Activated CD8-positive, alpha-beta memory T cell treated with anti-CD3 and anti-CD28 coated beads, Interleukin-2, amount 50 U/mL, for 1 hour (primary cell): ENCODE measurements around the gene SERGEF.

Source experiments
- DNase-seq: peaks from one replicate; pipeline ENCODE4 v3.0.0-alpha.2; 2020; ENCODE audit errors: extremely low read depth

Gene SERGEF

GRCh38 chr11:17861036-17861755, 151.7 kb downstream of the SERGEF start:
- DNase-seq = no peak

GRCh38 chr11:17859552-17859951, 153.3 kb downstream of the SERGEF start:
- no peak for DNase-seq

- no peak for DNase-seq
These were observed 157.1 kb downstream of the SERGEF start for GRCh38 chr11:17855531-17856290.

- DNase-seq = no peak
These were observed 159.6 kb downstream of the SERGEF start for GRCh38 chr11:17853280-17853679.

- DNase-seq = no peak
These were observed 160.6 kb downstream of the SERGEF start for GRCh38 chr11:17852246-17852645.

GRCh38 chr11:17851697-17852096, 161.2 kb downstream of the SERGEF start:
- no peak for DNase-seq

GRCh38 chr11:17850336-17850735, 162.5 kb downstream of the SERGEF start:
- no peak for DNase-seq

- DNase-seq = no peak
These were observed 164.1 kb downstream of the SERGEF start for GRCh38 chr11:17848715-17849114.

GRCh38 chr11:17846852-17847453, 165.9 kb downstream of the SERGEF start:
- DNase-seq = no peak

- no peak for DNase-seq
These were observed 167.4 kb downstream of the SERGEF start for GRCh38 chr11:17845431-17845881.

GRCh38 chr11:17840101-17840548, 172.7 kb downstream of the SERGEF start:
- no peak for DNase-seq

- no peak for DNase-seq
These were observed 173.4 kb downstream of the SERGEF start for GRCh38 chr11:17839450-17839849.

GRCh38 chr11:17838102-17838501, 174.7 kb downstream of the SERGEF start:
- DNase-seq = no peak

- no peak for DNase-seq
These were observed 181.0 kb downstream of the SERGEF start for GRCh38 chr11:17831883-17832282.

- DNase-seq = no peak
These were observed 181.6 kb downstream of the SERGEF start for GRCh38 chr11:17831228-17831627.

- DNase-seq = no peak
These were observed 184.5 kb downstream of the SERGEF start for GRCh38 chr11:17828311-17828751.

GRCh38 chr11:17827006-17827405, 185.8 kb downstream of the SERGEF start:
- DNase-seq = no peak

- DNase-seq = no peak
These were observed 190.5 kb downstream of the SERGEF start for GRCh38 chr11:17822401-17822781.

GRCh38 chr11:17821648-17822400, 191.0 kb downstream of the SERGEF start:
- DNase-seq = no peak

- no peak for DNase-seq
These were observed 196.5 kb downstream of the SERGEF start for GRCh38 chr11:17816232-17816931.

- no peak for DNase-seq
These were observed 198.3 kb downstream of the SERGEF start for GRCh38 chr11:17814546-17814945.
